Retinal pigment epithelial cell (primary cell): Measurements from ENCODE around the gene TMEM139.

ENCODE experiments used
- DNase-seq: peaks from one replicate; pipeline ENCODE4 v3.0.0-alpha.2; 2010; ENCODE audit warnings: low read depth
- H3K4me3 ChIP-seq: 2 replicates; pipeline ENCODE4 v1.5.1; 2011; ENCODE audit warnings: mild to moderate bottlenecking, low read length, control low read depth, moderate library complexity
- CTCF ChIP-seq: conservative IDR thresholded peaks from 2 replicates; pipeline ENCODE4 v1.5.1; 2011; ENCODE audit warnings: low read depth, low read length, control low read depth, inconsistent platforms

The TMEM139 gene

GRCh38 chr7:143248761-143249354 is 35.9 kb upstream of the TMEM139 start:
- no peak overlapping the region for H3K4me3 ChIP-seq
- no peak for DNase-seq

GRCh38 chr7:143250199-143250598 is 34.6 kb upstream of the TMEM139 start:
- no peak for DNase-seq
- no peak overlapping the region for H3K4me3 ChIP-seq
- TF ChIP-seq CTCF = no peak

More at GRCh38 chr7:143248761-143249354, 35.9 kb upstream of the TMEM139 start:
- TF ChIP-seq CTCF = no peak

- no peak overlapping the region for H3K4me3 ChIP-seq
- DNase-seq = no peak
- TF ChIP-seq CTCF = no peak
Measured at GRCh38 chr7:143250822-143251221, 33.9 kb upstream of the TMEM139 start.

GRCh38 chr7:143252006-143252405 is 32.8 kb upstream of the TMEM139 start:
- TF ChIP-seq CTCF = no peak
- no peak overlapping the region for H3K4me3 ChIP-seq
- DNase-seq = no peak

- DNase-seq = no peak
- no peak for TF ChIP-seq CTCF
- H3K4me3 ChIP-seq = no peak overlapping the region
Measured at GRCh38 chr7:143255564-143255963, 29.2 kb upstream of the TMEM139 start.

GRCh38 chr7:143256325-143256724 is 28.4 kb upstream of the TMEM139 start:
- no peak overlapping the region for H3K4me3 ChIP-seq
- peak; percentile 21 for TF ChIP-seq CTCF
- no peak for DNase-seq

- H3K4me3 ChIP-seq = no peak overlapping the region
- no peak for TF ChIP-seq CTCF
- DNase-seq = no peak
Measured at GRCh38 chr7:143256932-143257331, 27.8 kb upstream of the TMEM139 start.
